ENCODE measurements around the gene TBC1D22B. TPM values are rescaled to one million over a fixed set of nuclear protein-coding genes. Genes with fewer than 3 reads are reported as not detected.

TBC1D22B gene
- total and polyA plus RNA-seq, 7 donors: 6.1 to 10.8 (median 7.2) TPM

GRCh38 chr6:37366910-37367309 is 109.3 kb downstream of the TBC1D22B start:
- H3K4me3 ChIP-seq: no peak overlapping the region
- H3K9me3 ChIP-seq: no peaks in the 10 kb centered on the region
- H3K4me1 ChIP-seq: peaks cover 0 to 11% (median 0%) of the 10 kb centered on the region in 4 donors
- intact Hi-C loops (cut with DNase I): no loop called here
- WGBS, 2 donors: 75 to 90% methylated on average over 3 of the region's 3 CpGs
- DNase-seq: no peak
- TF ChIP-seq POLR2A (IDR thresholded peaks at IDR 0.05) (no peak), POLR2AphosphoS5 (IDR thresholded peaks at IDR 0.05) (no peak), EP300 (IDR thresholded peaks at IDR 0.05) (no peak)
- TF ChIP-seq, protein P1, sequence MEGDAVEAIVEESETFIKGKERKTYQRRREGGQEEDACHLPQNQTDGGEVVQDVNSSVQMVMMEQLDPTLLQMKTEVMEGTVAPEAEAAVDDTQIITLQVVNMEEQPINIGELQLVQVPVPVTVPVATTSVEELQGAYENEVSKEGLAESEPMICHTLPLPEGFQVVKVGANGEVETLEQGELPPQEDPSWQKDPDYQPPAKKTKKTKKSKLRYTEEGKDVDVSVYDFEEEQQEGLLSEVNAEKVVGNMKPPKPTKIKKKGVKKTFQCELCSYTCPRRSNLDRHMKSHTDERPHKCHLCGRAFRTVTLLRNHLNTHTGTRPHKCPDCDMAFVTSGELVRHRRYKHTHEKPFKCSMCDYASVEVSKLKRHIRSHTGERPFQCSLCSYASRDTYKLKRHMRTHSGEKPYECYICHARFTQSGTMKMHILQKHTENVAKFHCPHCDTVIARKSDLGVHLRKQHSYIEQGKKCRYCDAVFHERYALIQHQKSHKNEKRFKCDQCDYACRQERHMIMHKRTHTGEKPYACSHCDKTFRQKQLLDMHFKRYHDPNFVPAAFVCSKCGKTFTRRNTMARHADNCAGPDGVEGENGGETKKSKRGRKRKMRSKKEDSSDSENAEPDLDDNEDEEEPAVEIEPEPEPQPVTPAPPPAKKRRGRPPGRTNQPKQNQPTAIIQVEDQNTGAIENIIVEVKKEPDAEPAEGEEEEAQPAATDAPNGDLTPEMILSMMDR (IDR thresholded peaks at IDR 0.05): no peak
- no peaks in the 10 kb centered on the region for H3K27me3 ChIP-seq
- peaks cover 0 to 50% (median 13%) of the 10 kb centered on the region in 4 donors for H3K36me3 ChIP-seq
- no peak overlapping the region for H3K27ac ChIP-seq

DNA sequence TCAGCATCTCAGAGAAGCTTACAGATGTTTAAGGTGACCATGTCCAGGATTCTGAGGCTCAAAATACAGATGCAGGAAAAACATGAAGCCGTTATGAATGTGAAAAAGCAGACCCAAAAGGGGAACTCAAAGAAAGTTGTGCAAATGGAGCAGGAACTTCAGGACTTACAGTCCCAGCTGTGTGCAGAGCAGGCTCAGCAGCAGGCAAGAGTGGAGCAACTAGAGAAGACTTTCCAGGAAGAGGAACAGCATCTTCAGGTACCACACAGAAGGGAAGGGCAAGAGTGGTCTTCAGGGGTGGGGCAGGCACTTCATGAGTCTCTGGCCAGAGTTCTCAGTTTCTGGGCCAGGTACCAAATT is 111.4 kb downstream of the TBC1D22B start:
- Histone ChIP-seq H3K27ac (no peak overlapping the region), H3K9me3 (no peaks in the 10 kb centered on the region), H3K4me3 (no peak overlapping the region), H3K4me1 (peaks cover 0 to 12% (median 0%) of the 10 kb centered on the region in 4 donors), H3K27me3 (no peaks in the 10 kb centered on the region), H3K36me3 (peaks cover 0 to 42% (median 16%) of the 10 kb centered on the region in 4 donors)
- no peak for DNase-seq
- WGBS, 2 donors: 72 to 97% methylated on average over 1 of the region's 1 CpG
- intact Hi-C loops (cut with DNase I): no loop called here
- TF ChIP-seq, protein P1 (IDR thresholded peaks at IDR 0.05): no peak
- no peak for TF ChIP-seq POLR2AphosphoS5 (IDR thresholded peaks at IDR 0.05)

DNA sequence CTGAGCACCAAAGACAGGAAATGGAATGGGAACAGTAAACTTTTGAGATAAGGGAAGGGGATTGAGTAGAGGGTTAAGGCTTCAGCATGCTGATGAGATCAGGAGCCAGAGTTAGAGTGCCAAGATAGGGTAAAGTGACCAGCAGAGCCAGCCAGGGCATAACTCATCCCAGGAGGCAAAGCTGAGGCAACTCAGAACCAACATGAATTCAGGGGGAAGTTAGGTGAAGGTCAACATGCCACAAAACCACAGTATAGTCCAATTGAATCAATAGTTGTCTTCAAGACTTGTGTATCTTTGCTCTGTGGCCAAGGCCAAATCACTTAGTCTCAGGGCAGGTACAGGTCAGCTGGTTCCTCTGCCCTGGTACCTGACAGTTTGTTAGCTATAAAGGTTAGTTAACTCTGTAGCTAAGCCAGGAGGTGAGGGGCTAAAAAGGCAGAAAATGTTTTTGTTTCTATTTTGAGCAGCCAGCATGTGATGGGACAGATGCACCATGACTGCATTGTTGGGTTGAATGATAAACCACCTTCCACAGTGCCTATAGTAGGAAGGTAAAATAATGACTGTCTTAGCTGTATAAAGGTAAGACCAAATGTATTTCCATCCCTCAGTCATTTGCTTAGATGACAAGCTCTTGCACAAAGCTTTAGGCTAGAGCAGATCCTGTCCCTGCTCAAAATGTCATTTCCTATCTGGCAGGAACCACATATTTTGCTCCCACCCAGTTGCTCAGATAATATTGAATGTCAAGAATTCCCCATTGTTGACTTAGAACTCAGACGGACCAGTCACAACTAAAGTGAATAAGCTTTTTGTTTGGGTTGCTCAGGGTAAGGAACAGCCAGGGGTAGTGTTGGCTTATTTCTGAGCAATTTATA is 112.0 kb downstream of the TBC1D22B start:
- peaks cover 0 to 44% (median 16%) of the 10 kb centered on the region in 4 donors for H3K36me3 ChIP-seq
- no peaks in the 10 kb centered on the region for H3K27me3 ChIP-seq
- peaks cover 0 to 14% (median 0%) of the 10 kb centered on the region in 4 donors for H3K4me1 ChIP-seq
- no peak overlapping the region for H3K27ac ChIP-seq
- no peaks in the 10 kb centered on the region for H3K9me3 ChIP-seq
- intact Hi-C loops (cut with DNase I): loop anchor here (10.0 kb wide), 1 partner anchor 115 kb away; no protein-coding TSS in a partner anchor
- TF ChIP-seq POLR2A (IDR thresholded peaks at IDR 0.05): no peak
- TF ChIP-seq, protein P1 (IDR thresholded peaks at IDR 0.05): no peak
- no peak for TF ChIP-seq EP300 (IDR thresholded peaks at IDR 0.05)
- TF ChIP-seq POLR2AphosphoS5 (IDR thresholded peaks at IDR 0.05): no peak
- H3K4me3 ChIP-seq: no peak overlapping the region
- DNase-seq: no peak
- 50 to 66% methylated on average over 1 of the region's 1 CpG for WGBS, 2 donors

- Histone ChIP-seq H3K36me3 (peaks cover 0 to 61% (median 19%) of the 10 kb centered on the region in 4 donors), H3K4me1 (peaks cover 0 to 14% (median 0%) of the 10 kb centered on the region in 4 donors), H3K4me3 (no peak overlapping the region), H3K9me3 (no peaks in the 10 kb centered on the region), H3K27ac (no peak overlapping the region), H3K27me3 (no peaks in the 10 kb centered on the region)
- intact Hi-C loops (cut with DNase I): loop anchor here (10.0 kb wide), 1 partner anchor 113 kb away; no protein-coding TSS in a partner anchor
- WGBS, 2 donors: 92 to 94% methylated on average over 4 of the region's 4 CpGs
- DNase-seq: no peak
- no peak for TF ChIP-seq EP300 (IDR thresholded peaks at IDR 0.05)
- TF ChIP-seq, protein P1 (IDR thresholded peaks at IDR 0.05): no peak
- no peak for TF ChIP-seq POLR2AphosphoS5 (IDR thresholded peaks at IDR 0.05)
- TF ChIP-seq POLR2A (IDR thresholded peaks at IDR 0.05): no peak
Observed at GRCh38 chr6:37371154-37372083, 113.8 kb downstream of the TBC1D22B start.
